GM10248 (cell line): ENCODE results near the gene GRID1.

Source experiments
- CTCF ChIA-PET: fragments of 300-600 bp; sonication (Branson Sonifier 250); formaldehyde crosslinking; extraction: SDS; loops from one replicate; lab custom pipeline; 2021; ENCODE audit warnings: antibody characterized with exemption; lab: Yijun Ruan, JAX
- POLR2A ChIA-PET: fragments of 350-650 bp; sonication (Branson Sonifier 250); formaldehyde crosslinking; extraction: SDS; loops from one replicate; lab custom pipeline; 2020; ENCODE audit warnings: antibody characterized with exemption; lab: Yijun Ruan, JAX
- DNase-seq: peaks from one replicate; pipeline ENCODE4 v3.0.0; 2012; ENCODE audit errors: extremely low spot score
- CTCF ChIP-seq: IDR thresholded peaks from 2 replicates; pipeline ENCODE4 v1.5.1; 2012; ENCODE audit warnings: mild to moderate bottlenecking, low read depth; ENCODE audit errors: extremely low read depth, missing control alignments, control extremely low read depth

The GRID1 gene

GRCh38 chr10:86218160-86218559 lies 148.4 kb downstream of the GRID1 start:
- DNase-seq = no peak
- POLR2A ChIA-PET = no interaction called here
- TF ChIP-seq CTCF = no peak
- CTCF ChIA-PET = no interaction called here

- TF ChIP-seq CTCF = no peak
- ChIA-PET POLR2A (no interaction called here), CTCF (no interaction called here)
- DNase-seq = no peak
These were observed 149.1 kb downstream of the GRID1 start for GRCh38 chr10:86217371-86218080.

GRCh38 chr10:86216886-86217285 lies 149.7 kb downstream of the GRID1 start:
- CTCF ChIA-PET = no interaction called here
- POLR2A ChIA-PET = no interaction called here
- DNase-seq = no peak
- TF ChIP-seq CTCF = no peak

- POLR2A ChIA-PET = no interaction called here
- CTCF ChIA-PET = interaction anchor here (0.8 kb wide), 1 partner anchor 111 kb away, joined by 3 read pairs; no protein-coding TSS in a partner anchor
- no peak for TF ChIP-seq CTCF
- no peak for DNase-seq
These were observed 150.9 kb downstream of the GRID1 start for GRCh38 chr10:86215712-86216111.

GRCh38 chr10:86215046-86215445 lies 151.5 kb downstream of the GRID1 start:
- ChIA-PET POLR2A (no interaction called here), CTCF (interaction anchor here (0.8 kb wide), 1 partner anchor 112 kb away, joined by 3 read pairs; no protein-coding TSS in a partner anchor)
- DNase-seq = no peak
- TF ChIP-seq CTCF = no peak

- ChIA-PET POLR2A (no interaction called here), CTCF (no interaction called here)
- no peak for DNase-seq
- TF ChIP-seq CTCF = no peak
These were observed 153.4 kb downstream of the GRID1 start for GRCh38 chr10:86213148-86213547.
